Measurements from ENCODE around the gene P2RX5.

The P2RX5 gene

GRCh38 chr17:3656755-3657587 is 39.0 kb downstream of the P2RX5 start:
- DNase-seq (ENCODE audit: low read depth), result no peak

- DNase-seq (ENCODE audit: low read depth), result no peak
Measured at GRCh38 chr17:3656353-3656752, 39.6 kb downstream of the P2RX5 start.

- no peak for DNase-seq (ENCODE audit: low read depth)
Measured at GRCh38 chr17:3655766-3656165, 40.2 kb downstream of the P2RX5 start.

- no peak for DNase-seq (ENCODE audit: low read depth)
Measured at GRCh38 chr17:3647769-3648555, 48.0 kb downstream of the P2RX5 start.

- DNase-seq (ENCODE audit: low read depth), result no peak
Measured at GRCh38 chr17:3647251-3647650, 48.7 kb downstream of the P2RX5 start.

- DNase-seq (ENCODE audit: low read depth), result no peak
Measured at GRCh38 chr17:3645310-3645709, 50.6 kb downstream of the P2RX5 start.

GRCh38 chr17:3643889-3644349 is 52.0 kb downstream of the P2RX5 start:
- DNase-seq (ENCODE audit: low read depth), result no peak

GRCh38 chr17:3641717-3642486 is 54.1 kb downstream of the P2RX5 start:
- DNase-seq (ENCODE audit: low read depth), result no peak

- no peak for DNase-seq (ENCODE audit: low read depth)
Measured at GRCh38 chr17:3641014-3641413, 54.9 kb downstream of the P2RX5 start.

GRCh38 chr17:3639981-3640596 is 55.9 kb downstream of the P2RX5 start:
- no peak for DNase-seq (ENCODE audit: low read depth)

- DNase-seq (ENCODE audit: low read depth), result no peak
Measured at GRCh38 chr17:3636908-3637373, 59.0 kb downstream of the P2RX5 start.

GRCh38 chr17:3636154-3636907 is 59.6 kb downstream of the P2RX5 start, which contains the start of the genes CTNS and SHPK:
CTNS (plus strand) TSS chr17:3636760; CDS start chr17:3640207, 3,447 bp downstream.
SHPK (minus strand) TSS chr17:3636250; CDS start chr17:3636219, 31 bp downstream.
- DNase-seq (ENCODE audit: low read depth), result peak; percentile 76

- no peak for DNase-seq (ENCODE audit: low read depth)
Measured at GRCh38 chr17:3635474-3636153, 60.3 kb downstream of the P2RX5 start.

GRCh38 chr17:3632287-3632686 is 63.7 kb downstream of the P2RX5 start:
- no peak for DNase-seq (ENCODE audit: low read depth)

GRCh38 chr17:3630781-3631180 is 65.2 kb downstream of the P2RX5 start:
- DNase-seq (ENCODE audit: low read depth), result no peak

GRCh38 chr17:3627769-3628167 is 68.2 kb downstream of the P2RX5 start:
- no peak for DNase-seq (ENCODE audit: low read depth)

- DNase-seq (ENCODE audit: low read depth), result no peak
Measured at GRCh38 chr17:3626831-3627768, 68.9 kb downstream of the P2RX5 start.

Measured in HS-5 (cell line).